Measurements from ENCODE around the gene CNTN4.

Gene CNTN4

DNA sequence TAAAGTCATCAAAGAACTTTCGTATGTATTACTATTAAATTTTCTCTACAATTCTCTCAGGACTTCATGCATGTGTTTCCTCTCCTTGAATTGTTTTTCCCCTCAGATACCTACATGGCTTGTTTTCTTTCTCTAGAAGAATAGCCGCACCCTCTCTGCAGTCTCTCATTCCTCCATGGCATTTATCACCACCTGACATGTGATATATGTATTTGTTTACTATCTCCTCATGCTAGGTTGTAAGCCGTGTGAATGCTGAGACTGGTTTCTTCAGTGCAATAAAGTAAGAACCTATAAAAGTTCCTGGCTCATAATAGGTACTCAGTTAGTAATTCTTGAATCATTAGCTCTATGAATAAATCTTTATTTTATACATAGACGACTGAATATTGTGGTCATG lies 149.2 kb downstream of the CNTN4 start:
- Histone ChIP-seq H3K9me3 (ENCODE audit: control insufficient read depth in 2 of 2, low read length in 2 of 2) (no peaks in the 10 kb centered on the region), H3K27ac (ENCODE audit: low read depth in 2 of 2, low read length in 2 of 2) (no peak overlapping the region), H3K9ac (ENCODE audit: low read depth in 1 of 2, low read length in 2 of 2) (no peak overlapping the region), H3K4me3 (ENCODE audit: low read length in 2 of 2) (no peak overlapping the region), H3K27me3 (ENCODE audit: control insufficient read depth in 2 of 2, insufficient read depth in 2 of 2, low read length in 2 of 2) (no peaks in the 10 kb centered on the region), H3K4me1 (ENCODE audit: control insufficient read depth in 2 of 2, insufficient read depth in 2 of 2, low read length in 2 of 2) (no peaks in the 10 kb centered on the region), H3K36me3 (ENCODE audit: control insufficient read depth in 2 of 2, insufficient read depth in 2 of 2, low read length in 2 of 2) (no peaks in the 10 kb centered on the region)

DNA sequence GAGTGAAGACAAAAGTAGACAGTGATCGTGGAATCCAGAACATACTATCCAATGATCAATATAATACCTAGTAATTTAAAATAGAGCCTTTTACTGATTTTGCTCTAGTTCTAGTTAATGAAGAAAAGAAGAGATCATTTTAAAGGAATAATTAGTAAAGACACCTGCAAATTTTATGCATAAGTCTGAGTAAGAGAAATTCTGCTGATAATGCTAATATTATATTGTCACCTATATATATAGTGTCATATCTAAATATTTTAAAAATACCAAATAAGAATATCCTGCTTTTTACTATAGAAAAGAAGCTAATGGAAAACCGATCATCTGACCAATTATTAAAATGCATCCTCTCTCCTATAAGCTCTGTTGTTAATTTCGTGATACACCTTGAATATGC lies 152.1 kb downstream of the CNTN4 start:
- Histone ChIP-seq H3K9me3 (ENCODE audit: control insufficient read depth in 2 of 2, low read length in 2 of 2) (no peaks in the 10 kb centered on the region), H3K4me1 (ENCODE audit: control insufficient read depth in 2 of 2, insufficient read depth in 2 of 2, low read length in 2 of 2) (no peaks in the 10 kb centered on the region), H3K9ac (ENCODE audit: low read depth in 1 of 2, low read length in 2 of 2) (no peak overlapping the region), H3K4me3 (ENCODE audit: low read length in 2 of 2) (no peak overlapping the region), H3K27me3 (ENCODE audit: control insufficient read depth in 2 of 2, insufficient read depth in 2 of 2, low read length in 2 of 2) (no peaks in the 10 kb centered on the region), H3K36me3 (ENCODE audit: control insufficient read depth in 2 of 2, insufficient read depth in 2 of 2, low read length in 2 of 2) (no peaks in the 10 kb centered on the region), H3K27ac (ENCODE audit: low read depth in 2 of 2, low read length in 2 of 2) (no peak overlapping the region)

GRCh38 chr3:2261747-2262146 lies 163.1 kb downstream of the CNTN4 start:
- Histone ChIP-seq H3K4me1 (ENCODE audit: control insufficient read depth in 2 of 2, insufficient read depth in 2 of 2, low read length in 2 of 2) (no peaks in the 10 kb centered on the region), H3K36me3 (ENCODE audit: control insufficient read depth in 2 of 2, insufficient read depth in 2 of 2, low read length in 2 of 2) (no peaks in the 10 kb centered on the region), H3K9ac (ENCODE audit: low read depth in 1 of 2, low read length in 2 of 2) (no peak overlapping the region), H3K9me3 (ENCODE audit: control insufficient read depth in 2 of 2, low read length in 2 of 2) (no peaks in the 10 kb centered on the region), H3K27ac (ENCODE audit: low read depth in 2 of 2, low read length in 2 of 2) (no peak overlapping the region), H3K4me3 (ENCODE audit: low read length in 2 of 2) (no peak overlapping the region), H3K27me3 (ENCODE audit: control insufficient read depth in 2 of 2, insufficient read depth in 2 of 2, low read length in 2 of 2) (no peaks in the 10 kb centered on the region)

GRCh38 chr3:2262204-2262603 lies 163.5 kb downstream of the CNTN4 start:
- Histone ChIP-seq H3K27me3 (ENCODE audit: control insufficient read depth in 2 of 2, insufficient read depth in 2 of 2, low read length in 2 of 2) (no peaks in the 10 kb centered on the region), H3K9me3 (ENCODE audit: control insufficient read depth in 2 of 2, low read length in 2 of 2) (no peaks in the 10 kb centered on the region), H3K9ac (ENCODE audit: low read depth in 1 of 2, low read length in 2 of 2) (no peak overlapping the region), H3K4me3 (ENCODE audit: low read length in 2 of 2) (no peak overlapping the region), H3K27ac (ENCODE audit: low read depth in 2 of 2, low read length in 2 of 2) (no peak overlapping the region), H3K36me3 (ENCODE audit: control insufficient read depth in 2 of 2, insufficient read depth in 2 of 2, low read length in 2 of 2) (no peaks in the 10 kb centered on the region), H3K4me1 (ENCODE audit: control insufficient read depth in 2 of 2, insufficient read depth in 2 of 2, low read length in 2 of 2) (no peaks in the 10 kb centered on the region)

DNA sequence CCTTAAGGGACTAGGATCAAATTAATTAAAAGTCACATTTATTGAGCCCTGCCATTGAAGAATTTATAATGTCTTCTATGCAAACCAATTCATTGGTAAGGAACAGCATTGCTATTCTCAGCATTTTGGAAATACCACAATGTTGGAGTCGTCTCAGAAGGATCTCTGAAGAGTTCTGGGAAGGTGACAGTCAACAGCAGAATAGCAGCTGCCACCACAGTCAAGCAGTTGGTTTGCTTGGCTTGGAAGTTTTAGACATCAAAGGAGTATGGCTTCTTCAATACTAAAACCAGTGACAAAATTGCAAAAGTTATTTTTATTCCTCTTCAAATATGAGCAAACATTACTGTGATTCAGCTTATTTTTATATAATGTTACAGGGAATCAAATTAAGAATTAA lies 167.9 kb downstream of the CNTN4 start:
- no peak overlapping the region for H3K9ac ChIP-seq (ENCODE audit: low read depth in 1 of 2, low read length in 2 of 2)
- H3K27ac ChIP-seq (ENCODE audit: low read depth in 2 of 2, low read length in 2 of 2): no peak overlapping the region
- H3K27me3 ChIP-seq (ENCODE audit: control insufficient read depth in 2 of 2, insufficient read depth in 2 of 2, low read length in 2 of 2): no peaks in the 10 kb centered on the region
- H3K4me3 ChIP-seq (ENCODE audit: low read length in 2 of 2): no peak overlapping the region
- no peaks in the 10 kb centered on the region for H3K4me1 ChIP-seq (ENCODE audit: control insufficient read depth in 2 of 2, insufficient read depth in 2 of 2, low read length in 2 of 2)
- no peaks in the 10 kb centered on the region for H3K36me3 ChIP-seq (ENCODE audit: control insufficient read depth in 2 of 2, insufficient read depth in 2 of 2, low read length in 2 of 2)
- no peaks in the 10 kb centered on the region for H3K9me3 ChIP-seq (ENCODE audit: control insufficient read depth in 2 of 2, low read length in 2 of 2)

- Histone ChIP-seq H3K27me3 (ENCODE audit: control insufficient read depth in 2 of 2, insufficient read depth in 2 of 2, low read length in 2 of 2) (no peaks in the 10 kb centered on the region), H3K9ac (ENCODE audit: low read depth in 1 of 2, low read length in 2 of 2) (no peak overlapping the region), H3K36me3 (ENCODE audit: control insufficient read depth in 2 of 2, insufficient read depth in 2 of 2, low read length in 2 of 2) (no peaks in the 10 kb centered on the region), H3K4me1 (ENCODE audit: control insufficient read depth in 2 of 2, insufficient read depth in 2 of 2, low read length in 2 of 2) (no peaks in the 10 kb centered on the region), H3K27ac (ENCODE audit: low read depth in 2 of 2, low read length in 2 of 2) (no peak overlapping the region), H3K4me3 (ENCODE audit: low read length in 2 of 2) (no peak overlapping the region), H3K9me3 (ENCODE audit: control insufficient read depth in 2 of 2, low read length in 2 of 2) (no peaks in the 10 kb centered on the region)
These were observed 170.1 kb downstream of the CNTN4 start for GRCh38 chr3:2268779-2269178.

- Histone ChIP-seq H3K4me1 (ENCODE audit: control insufficient read depth in 2 of 2, insufficient read depth in 2 of 2, low read length in 2 of 2) (no peaks in the 10 kb centered on the region), H3K27me3 (ENCODE audit: control insufficient read depth in 2 of 2, insufficient read depth in 2 of 2, low read length in 2 of 2) (no peaks in the 10 kb centered on the region), H3K27ac (ENCODE audit: low read depth in 2 of 2, low read length in 2 of 2) (no peak overlapping the region), H3K9ac (ENCODE audit: low read depth in 1 of 2, low read length in 2 of 2) (no peak overlapping the region), H3K36me3 (ENCODE audit: control insufficient read depth in 2 of 2, insufficient read depth in 2 of 2, low read length in 2 of 2) (no peaks in the 10 kb centered on the region), H3K4me3 (ENCODE audit: low read length in 2 of 2) (no peak overlapping the region), H3K9me3 (ENCODE audit: control insufficient read depth in 2 of 2, low read length in 2 of 2) (no peaks in the 10 kb centered on the region)
These were observed 175.9 kb downstream of the CNTN4 start for GRCh38 chr3:2274526-2274925.

GRCh38 chr3:2283818-2284217 lies 185.2 kb downstream of the CNTN4 start:
- H3K9me3 ChIP-seq (ENCODE audit: control insufficient read depth in 2 of 2, low read length in 2 of 2): no peaks in the 10 kb centered on the region
- H3K36me3 ChIP-seq (ENCODE audit: control insufficient read depth in 2 of 2, insufficient read depth in 2 of 2, low read length in 2 of 2): no peaks in the 10 kb centered on the region
- H3K27ac ChIP-seq (ENCODE audit: low read depth in 2 of 2, low read length in 2 of 2): no peak overlapping the region
- no peak overlapping the region for H3K4me3 ChIP-seq (ENCODE audit: low read length in 2 of 2)
- no peaks in the 10 kb centered on the region for H3K4me1 ChIP-seq (ENCODE audit: control insufficient read depth in 2 of 2, insufficient read depth in 2 of 2, low read length in 2 of 2)
- no peaks in the 10 kb centered on the region for H3K27me3 ChIP-seq (ENCODE audit: control insufficient read depth in 2 of 2, insufficient read depth in 2 of 2, low read length in 2 of 2)
- no peak overlapping the region for H3K9ac ChIP-seq (ENCODE audit: low read depth in 1 of 2, low read length in 2 of 2)

- Histone ChIP-seq H3K9ac (ENCODE audit: low read depth in 1 of 2, low read length in 2 of 2) (no peak overlapping the region), H3K27me3 (ENCODE audit: control insufficient read depth in 2 of 2, insufficient read depth in 2 of 2, low read length in 2 of 2) (no peaks in the 10 kb centered on the region), H3K4me3 (ENCODE audit: low read length in 2 of 2) (no peak overlapping the region), H3K27ac (ENCODE audit: low read depth in 2 of 2, low read length in 2 of 2) (no peak overlapping the region), H3K9me3 (ENCODE audit: control insufficient read depth in 2 of 2, low read length in 2 of 2) (no peaks in the 10 kb centered on the region), H3K4me1 (ENCODE audit: control insufficient read depth in 2 of 2, insufficient read depth in 2 of 2, low read length in 2 of 2) (no peaks in the 10 kb centered on the region), H3K36me3 (ENCODE audit: control insufficient read depth in 2 of 2, insufficient read depth in 2 of 2, low read length in 2 of 2) (no peaks in the 10 kb centered on the region)
These were observed 202.3 kb downstream of the CNTN4 start for GRCh38 chr3:2300938-2301337.

DNA sequence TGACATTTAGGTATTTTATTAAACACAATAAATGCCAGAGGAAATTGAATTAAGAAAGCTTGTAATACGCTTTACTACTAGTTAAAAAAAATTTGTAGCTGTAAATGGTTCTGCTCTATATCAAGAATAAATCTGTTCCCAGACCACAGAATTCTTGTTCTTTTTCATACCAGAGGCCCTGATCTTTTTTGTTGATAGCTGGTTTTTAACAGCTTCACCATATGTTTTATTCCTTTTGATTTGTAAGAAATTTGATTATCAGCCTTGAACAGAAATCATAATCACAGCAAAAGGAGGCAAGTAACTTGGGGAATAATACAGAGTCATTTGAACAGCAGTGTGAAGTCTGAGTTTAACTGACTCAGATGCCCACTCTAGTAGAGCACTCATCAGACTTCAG lies 202.7 kb downstream of the CNTN4 start:
- no peaks in the 10 kb centered on the region for H3K9me3 ChIP-seq (ENCODE audit: control insufficient read depth in 2 of 2, low read length in 2 of 2)
- no peaks in the 10 kb centered on the region for H3K36me3 ChIP-seq (ENCODE audit: control insufficient read depth in 2 of 2, insufficient read depth in 2 of 2, low read length in 2 of 2)
- H3K4me3 ChIP-seq (ENCODE audit: low read length in 2 of 2): no peak overlapping the region
- no peak overlapping the region for H3K9ac ChIP-seq (ENCODE audit: low read depth in 1 of 2, low read length in 2 of 2)
- no peaks in the 10 kb centered on the region for H3K27me3 ChIP-seq (ENCODE audit: control insufficient read depth in 2 of 2, insufficient read depth in 2 of 2, low read length in 2 of 2)
- no peak overlapping the region for H3K27ac ChIP-seq (ENCODE audit: low read depth in 2 of 2, low read length in 2 of 2)
- H3K4me1 ChIP-seq (ENCODE audit: control insufficient read depth in 2 of 2, insufficient read depth in 2 of 2, low read length in 2 of 2): no peaks in the 10 kb centered on the region

- no peak overlapping the region for H3K4me3 ChIP-seq (ENCODE audit: low read length in 2 of 2)
- H3K9me3 ChIP-seq (ENCODE audit: control insufficient read depth in 2 of 2, low read length in 2 of 2): no peaks in the 10 kb centered on the region
- H3K27me3 ChIP-seq (ENCODE audit: control insufficient read depth in 2 of 2, insufficient read depth in 2 of 2, low read length in 2 of 2): no peaks in the 10 kb centered on the region
- H3K4me1 ChIP-seq (ENCODE audit: control insufficient read depth in 2 of 2, insufficient read depth in 2 of 2, low read length in 2 of 2): no peaks in the 10 kb centered on the region
- no peak overlapping the region for H3K9ac ChIP-seq (ENCODE audit: low read depth in 1 of 2, low read length in 2 of 2)
- no peaks in the 10 kb centered on the region for H3K36me3 ChIP-seq (ENCODE audit: control insufficient read depth in 2 of 2, insufficient read depth in 2 of 2, low read length in 2 of 2)
- no peak overlapping the region for H3K27ac ChIP-seq (ENCODE audit: low read depth in 2 of 2, low read length in 2 of 2)
These were observed 204.9 kb downstream of the CNTN4 start for GRCh38 chr3:2303566-2303965.
